Fibroblast of lung (primary cell): ENCODE measurements around the gene GAA.

Experiments used
- CTCF ChIP-seq, 2 donors: IDR thresholded peaks in 1 of 2; conservative IDR thresholded peaks in 1 of 2; 1 replicate in 1 of 2; 2 replicates in 1 of 2; pipeline ENCODE4 v1.5.1; 2011 to 2012; ENCODE audit warnings: low read length in 2 of 2, control low read depth in 1 of 2, inconsistent platforms in 1 of 2, low read depth in 1 of 2, mild to moderate bottlenecking in 1 of 2
- EZH2 ChIP-seq: IDR thresholded peaks from 2 replicates; pipeline ENCODE4 v1.5.1; 2012; ENCODE audit warnings: low read length, control low read depth, mild to moderate bottlenecking; ENCODE audit errors: missing control alignments

- no peak for TF ChIP-seq CTCF (conservative IDR thresholded peaks at IDR 0.05 in 1 of 2, IDR thresholded peaks at IDR 0.05 in 1 of 2; ENCODE audit: low read depth in 1 of 2, low read length in 2 of 2)
- no peak for TF ChIP-seq EZH2
Measured at GRCh38 chr17:80160536-80160935, 59.2 kb downstream of the GAA start.
